Activated naive CD8-positive, alpha-beta T cell treated with anti-CD3 and anti-CD28 coated beads, Interleukin-2, amount 50 U/mL, for 16 hours (primary cell): ENCODE measurements around the gene PTCD1.

ENCODE experiments used
- DNase-seq: peaks from one replicate; pipeline ENCODE4 v3.0.0-alpha.2; 2020; ENCODE audit warnings: low read depth, low spot score

Gene PTCD1

GRCh38 chr7:99409192-99409572 lies 29.4 kb downstream of the PTCD1 start:
- no peak for DNase-seq

DNA sequence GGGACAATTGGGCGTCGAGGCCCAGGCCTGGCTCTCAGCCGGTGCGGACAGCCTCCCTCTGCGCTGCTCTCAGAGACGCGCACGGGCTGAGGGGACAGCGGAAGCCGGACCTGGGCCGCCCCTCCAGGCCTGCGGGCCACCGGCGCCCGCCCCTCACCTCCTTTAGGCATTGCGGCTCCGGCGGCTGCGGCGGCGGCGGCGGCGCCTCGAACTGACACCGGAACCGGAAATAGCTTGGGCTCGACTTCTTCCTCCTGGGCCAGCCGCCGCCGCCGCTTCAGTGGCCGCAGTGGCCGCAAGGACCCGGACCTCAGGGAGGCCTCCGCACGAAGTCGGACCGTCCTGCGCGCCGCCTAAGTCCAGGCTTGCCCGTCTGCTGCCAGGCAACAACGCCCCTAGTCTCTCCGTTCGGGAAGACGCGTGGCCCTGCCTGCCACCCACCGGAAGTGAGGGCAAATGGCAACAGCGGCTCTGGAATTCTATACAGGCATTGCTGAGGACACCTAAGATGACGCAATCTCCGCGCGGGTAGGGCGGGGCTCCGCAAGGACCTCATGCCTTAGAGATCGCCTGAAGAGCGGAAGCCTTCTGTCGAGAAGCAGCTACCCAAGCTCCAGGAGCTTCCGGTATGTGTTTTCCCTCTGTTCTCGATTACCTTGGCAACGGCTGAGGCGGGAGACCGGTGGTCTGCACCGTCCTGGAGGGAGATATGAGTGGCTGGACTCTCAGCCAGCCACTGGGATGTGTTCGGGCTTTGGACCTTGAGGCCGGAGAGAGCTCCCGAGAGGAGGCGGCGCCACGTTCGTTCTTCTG lies 30.0 kb downstream of the PTCD1 start, which contains the start of the genes BUD31 and PDAP1:
TSS of gene BUD31 (plus strand) at position 591 of the 813 bp plus-strand sequence. CDS start 2,124 bp downstream, outside the sequence.
TSS of gene PDAP1 (minus strand) at position 219 of the 813 bp plus-strand sequence. CDS start at position 170, 49 bp downstream.
- DNase-seq = peak; percentile 84

- DNase-seq = no peak
Measured at GRCh38 chr7:99407872-99408378, 30.7 kb downstream of the PTCD1 start.

- no peak for DNase-seq
Measured at GRCh38 chr7:99406557-99406956, 32.0 kb downstream of the PTCD1 start.

DNA sequence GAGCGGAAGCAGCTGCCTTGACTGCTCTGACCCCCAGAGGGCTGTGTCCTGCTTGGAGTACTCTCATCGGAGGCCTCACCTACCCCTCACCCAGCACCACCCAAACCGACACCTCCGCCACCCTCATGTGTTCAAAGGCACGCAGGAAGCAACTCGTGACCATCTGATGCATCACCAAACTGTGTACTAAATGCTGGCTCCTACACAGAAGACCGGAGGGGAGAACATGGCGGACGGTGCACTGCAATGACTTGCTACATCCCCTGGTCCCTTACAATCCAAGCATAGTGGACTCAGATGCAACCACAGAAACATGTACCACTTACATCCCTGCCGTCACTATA lies 33.6 kb downstream of the PTCD1 start:
- no peak for DNase-seq

GRCh38 chr7:99404235-99404976 lies 34.2 kb downstream of the PTCD1 start:
- DNase-seq = no peak

- no peak for DNase-seq
Measured at GRCh38 chr7:99403764-99404163, 34.8 kb downstream of the PTCD1 start.

- no peak for DNase-seq
Measured at GRCh38 chr7:99402854-99403253, 35.7 kb downstream of the PTCD1 start.

- DNase-seq = no peak
Measured at GRCh38 chr7:99399597-99399996, 39.0 kb downstream of the PTCD1 start.

GRCh38 chr7:99398891-99399445 lies 39.6 kb downstream of the PTCD1 start:
- no peak for DNase-seq

GRCh38 chr7:99397297-99397983 lies 41.2 kb downstream of the PTCD1 start:
- no peak for DNase-seq

DNA sequence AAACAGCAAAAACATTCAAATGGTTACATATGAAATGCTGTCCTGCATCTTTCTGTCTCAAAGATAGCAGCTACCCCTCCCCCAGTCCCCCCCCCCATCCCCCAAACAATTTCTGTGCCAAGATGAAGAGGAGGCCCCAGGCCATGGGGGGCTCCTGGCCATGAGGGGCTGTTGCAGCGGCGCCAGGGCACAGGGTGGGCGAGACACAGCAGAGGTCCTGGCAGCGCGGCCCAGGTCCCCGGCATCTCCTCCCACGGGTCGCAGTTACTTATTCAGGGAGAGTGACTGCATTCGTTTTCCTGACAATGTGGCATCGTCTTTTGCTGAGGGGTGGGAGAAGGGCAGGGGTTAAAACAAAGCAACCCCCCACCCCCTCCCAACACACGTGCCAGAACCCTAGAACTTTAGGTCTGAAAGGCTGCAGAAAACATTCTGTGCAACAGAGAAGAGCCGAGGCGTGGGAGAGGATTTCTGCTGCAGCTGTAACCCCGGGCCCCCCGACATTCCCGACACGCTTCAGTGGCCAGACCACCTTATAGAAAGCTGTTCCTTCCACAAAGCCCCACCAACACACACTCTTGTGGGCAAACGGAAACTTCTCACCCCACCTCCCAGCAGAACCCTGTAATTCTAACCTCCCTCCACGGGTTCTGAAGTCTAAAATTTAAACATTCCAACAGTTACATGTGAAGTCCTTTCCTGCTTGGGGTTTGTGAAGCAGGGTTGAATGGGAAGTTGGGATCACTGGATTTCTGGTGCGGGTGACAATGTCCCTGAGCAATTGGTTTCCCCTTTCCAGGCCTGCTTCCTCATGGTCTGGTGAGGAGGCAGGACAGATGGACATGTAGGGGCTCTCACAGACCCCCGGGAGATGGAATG lies 41.9 kb downstream of the PTCD1 start:
- DNase-seq = no peak

DNA sequence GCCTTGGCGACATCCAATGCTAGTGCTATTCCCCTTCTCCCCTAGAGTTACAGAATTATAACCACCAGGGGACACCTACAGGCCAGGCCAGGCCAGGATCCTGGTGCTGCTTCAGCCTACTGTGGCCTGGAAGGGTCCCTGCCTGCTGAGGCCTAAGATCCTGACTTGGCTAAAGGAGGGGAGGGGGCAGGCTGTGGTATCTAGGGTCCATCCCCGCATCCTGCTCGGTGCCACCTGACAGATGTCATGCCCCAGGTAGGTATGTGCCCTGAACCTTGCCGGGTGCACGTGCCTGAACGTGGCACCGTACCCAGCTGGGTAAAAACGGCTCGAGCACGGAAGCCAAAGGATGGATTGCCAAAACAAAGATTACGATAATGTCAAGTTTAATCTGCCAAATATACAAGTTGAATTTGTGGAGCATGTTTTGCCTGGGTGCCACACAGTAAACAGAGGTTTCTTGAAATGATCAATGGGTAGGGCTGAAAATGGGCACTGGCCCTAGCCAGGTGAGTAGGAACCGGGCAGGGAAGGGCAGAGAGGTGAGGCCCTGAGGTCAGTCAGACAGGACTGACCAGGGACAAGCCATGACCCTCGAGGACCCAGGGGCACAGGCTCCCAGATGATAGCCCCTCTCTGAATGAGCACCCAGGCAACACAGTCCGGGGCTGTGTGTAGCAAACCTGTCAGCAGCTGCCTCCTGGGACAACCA lies 42.8 kb downstream of the PTCD1 start:
- DNase-seq = no peak

DNA sequence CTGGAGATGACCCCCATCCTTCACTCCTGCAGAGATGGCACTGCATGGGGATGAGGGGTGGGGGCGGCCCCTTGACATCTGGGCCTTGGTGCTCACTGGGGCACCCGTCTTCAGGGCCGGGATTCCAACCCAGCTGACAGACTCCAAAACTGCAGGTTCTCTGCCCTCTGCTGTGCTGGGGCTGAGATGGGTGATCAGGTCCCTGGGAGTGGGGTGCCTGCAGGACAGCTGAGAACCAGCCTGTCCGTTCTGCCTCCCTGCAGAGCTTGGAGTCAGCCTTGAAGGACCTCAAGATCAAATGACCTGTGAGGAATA lies 44.5 kb downstream of the PTCD1 start:
- no peak for DNase-seq

GRCh38 chr7:99393355-99394187 lies 45.0 kb downstream of the PTCD1 start:
- DNase-seq = no peak

- no peak for DNase-seq
Measured at GRCh38 chr7:99392659-99393354, 45.8 kb downstream of the PTCD1 start.

DNA sequence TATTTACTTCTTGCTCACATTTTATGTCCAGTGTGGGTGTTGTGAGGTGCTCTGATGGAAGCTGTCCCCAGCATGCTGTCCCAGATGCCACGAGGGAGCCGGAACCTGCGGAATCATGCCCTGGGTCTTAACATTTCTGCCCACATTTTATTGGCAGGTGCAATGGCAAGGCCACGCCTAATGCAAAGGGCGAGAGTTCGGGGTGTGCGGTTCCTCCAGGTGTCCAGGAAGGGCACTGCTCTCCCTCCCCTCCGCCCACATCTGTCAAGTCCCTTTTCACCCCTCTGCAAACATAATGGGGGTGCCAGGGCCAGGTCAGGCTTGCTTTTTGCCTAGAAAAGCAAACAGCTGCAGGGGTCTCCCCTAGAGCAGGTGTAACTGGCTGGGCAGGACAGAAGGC lies 46.6 kb downstream of the PTCD1 start:
- DNase-seq = no peak

DNA sequence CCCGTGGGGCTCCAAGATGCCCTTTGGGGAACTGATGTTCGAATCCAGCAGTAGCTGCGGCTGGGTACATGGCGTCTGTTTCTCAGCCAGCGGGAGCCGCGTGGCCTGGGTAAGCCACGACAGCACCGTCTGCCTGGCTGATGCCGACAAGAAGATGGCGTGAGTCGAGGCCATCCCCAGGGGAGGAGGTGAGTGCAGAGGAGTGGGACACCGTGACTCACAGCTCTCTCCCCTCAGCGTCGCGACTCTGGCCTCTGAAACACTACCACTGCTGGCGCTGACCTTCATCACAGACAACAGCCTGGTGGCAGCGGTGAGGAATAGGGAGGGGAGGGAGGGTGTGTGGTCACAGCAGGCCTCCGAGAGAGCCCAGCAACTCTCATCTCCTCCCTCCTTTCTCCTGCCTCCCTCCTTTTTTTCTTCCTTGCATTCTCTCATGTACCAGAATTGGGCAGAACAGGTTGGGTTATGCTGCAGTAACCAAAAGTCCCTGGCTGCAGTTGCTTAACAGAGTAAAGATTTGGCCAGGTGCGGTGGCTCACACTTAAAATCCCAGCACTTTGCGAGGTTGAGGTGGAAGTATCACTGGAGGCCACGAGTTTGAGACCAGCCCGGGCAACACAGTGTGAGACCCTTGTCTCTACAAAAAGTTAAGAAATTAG lies 47.5 kb downstream of the PTCD1 start:
- no peak for DNase-seq
